CD14-positive monocyte (primary cell): ENCODE results near the gene ATP10D. TPM values are rescaled to one million over a fixed set of nuclear protein-coding genes. Genes with fewer than 3 reads are reported as not detected.

Experiments used
- DNase-seq, 3 donors: peaks; one replicate each; pipeline ENCODE4 v3.0.0-alpha.2; 2011 to 2022
- H2AFZ ChIP-seq: 2 replicates; pipeline ENCODE4 v1.6.0; 2012; ENCODE audit warnings: mild to moderate bottlenecking, low read depth, low read length, inconsistent platforms; ENCODE audit not compliant: insufficient read depth, poor library complexity, severe bottlenecking
- H3K27ac ChIP-seq, 2 donors: 1 replicate in 1 of 2; 2 replicates in 1 of 2; pipeline ENCODE4 v1.5.1; 2012 to 2013; ENCODE audit warnings: low read length in 2 of 2, control low read depth in 1 of 2, inconsistent platforms in 1 of 2, low read depth in 1 of 2, mild to moderate bottlenecking in 1 of 2
- H3K27me3 ChIP-seq, 2 donors: one replicate each; pipeline versions ENCODE4 v1.6.0 to v1.6.1; 2011 to 2013; ENCODE audit warnings: low read length in 2 of 2; ENCODE audit not compliant: control insufficient read depth in 2 of 2, insufficient read depth in 2 of 2
- H3K36me3 ChIP-seq, 2 donors: replicated peaks in 1 of 2; 1 replicate in 1 of 2; 2 replicates in 1 of 2; pipeline versions ENCODE4 v1.5.1 to v1.6.1; 2012 to 2013; ENCODE audit warnings: low read length in 2 of 2, control low read depth in 1 of 2, inconsistent platforms in 1 of 2, mild to moderate bottlenecking in 1 of 2; ENCODE audit not compliant: insufficient read depth in 2 of 2, control insufficient read depth in 1 of 2
- H3K4me1 ChIP-seq, 2 donors: 1 replicate in 1 of 2; 2 replicates in 1 of 2; pipeline versions ENCODE4 v1.5.1 to v1.6.1; 2012 to 2013; ENCODE audit warnings: low read length in 2 of 2, control low read depth in 1 of 2, inconsistent platforms in 1 of 2, mild to moderate bottlenecking in 1 of 2, moderate library complexity in 1 of 2; ENCODE audit not compliant: insufficient read depth in 2 of 2, control insufficient read depth in 1 of 2
- H3K4me2 ChIP-seq: replicated peaks from 2 replicates; pipeline ENCODE3; 2012; ENCODE audit warnings: low read length, moderate library complexity, mild to moderate bottlenecking; ENCODE audit not compliant: poor library complexity, severe bottlenecking; ENCODE audit errors: extremely low read depth
- H3K4me3 ChIP-seq, 3 experiments: fragments of 200-600 bp in 1 of 3; sonication (generic) in 1 of 3; replicated peaks in 1 of 3; 1 replicate in 2 of 3; 2 replicates in 1 of 3; pipeline ENCODE4 v1.5.1; 2011 to 2013; ENCODE audit warnings: low read length in 3 of 3, mild to moderate bottlenecking in 3 of 3, control low read depth in 2 of 3, low read depth in 2 of 3, inconsistent platforms in 1 of 3, moderate library complexity in 1 of 3
- H3K79me2 ChIP-seq: 2 replicates; pipeline ENCODE4 v1.6.0; 2012; ENCODE audit warnings: mild to moderate bottlenecking, control low read depth, inconsistent platforms, low read length, moderate library complexity; ENCODE audit not compliant: insufficient read depth
- H3K9ac ChIP-seq: 2 replicates; pipeline ENCODE4 v1.6.0; 2017; ENCODE audit warnings: low read length, mild to moderate bottlenecking; ENCODE audit not compliant: insufficient read depth, poor library complexity, severe bottlenecking
- H3K9me3 ChIP-seq, 2 donors: replicated peaks in 1 of 2; 1 replicate in 1 of 2; 2 replicates in 1 of 2; pipeline versions ENCODE4 v1.5.1 to v1.6.1; 2012 to 2013; ENCODE audit warnings: low read length in 2 of 2, control low read depth in 1 of 2; ENCODE audit not compliant: control insufficient read depth in 1 of 2, insufficient read depth in 1 of 2
- H4K20me1 ChIP-seq: 2 replicates; pipeline ENCODE4 v1.6.0; 2012; ENCODE audit warnings: mild to moderate bottlenecking, low read length, control low read depth, moderate library complexity; ENCODE audit not compliant: insufficient read depth
- H3K27ac Mint-ChIP-seq, 7 donors: one replicate each; pipeline ENCODE4 v1.8.0; 2020; ENCODE audit warnings: mild to moderate bottlenecking in 7 of 7, mixed read lengths in 7 of 7, moderate library complexity in 6 of 7, inconsistent platforms in 2 of 7
- H3K27me3 Mint-ChIP-seq, 3 donors: one replicate each; pipeline ENCODE4 v1.8.0; 2021 to 2022; ENCODE audit warnings: low read depth in 3 of 3, mild to moderate bottlenecking in 3 of 3, mixed read lengths in 3 of 3, moderate library complexity in 3 of 3, inconsistent platforms in 1 of 3
- H3K36me3 Mint-ChIP-seq, 2 donors: one replicate each; pipeline ENCODE4 v1.8.0; 2020; ENCODE audit warnings: mixed read lengths in 2 of 2, inconsistent platforms in 1 of 2, mild to moderate bottlenecking in 1 of 2
- H3K4me1 Mint-ChIP-seq: one replicate; pipeline ENCODE4 v1.8.0; 2020; ENCODE audit warnings: mild to moderate bottlenecking, mixed read lengths
- H3K4me3 Mint-ChIP-seq, 2 donors: one replicate each; pipeline ENCODE4 v1.8.0; 2020; ENCODE audit warnings: mild to moderate bottlenecking in 2 of 2, mixed read lengths in 2 of 2, moderate library complexity in 1 of 2
- H3K9me3 Mint-ChIP-seq, 7 donors: one replicate each; pipeline ENCODE4 v1.8.0; 2020 to 2022; ENCODE audit warnings: mixed read lengths in 7 of 7, mild to moderate bottlenecking in 6 of 7, moderate library complexity in 6 of 7, inconsistent platforms in 2 of 7
- WGBS: methylation state at CpG from one replicate; pipeline ENCODE4 v1.1.5; 2013; ENCODE audit warnings: missing lambda C conversion rate; ENCODE audit not compliant: insufficient coverage; 5-methylcytosine and 5-hydroxymethylcytosine counted together
- intact Hi-C, 2 donors: fragments of 100-400 bp; cut with micrococcal nuclease; formaldehyde crosslinking; loops; one replicate each; pipeline versions ENCODE4 v1.15.0 to v1.15.1; 2023
- polyA plus RNA-seq, 3 donors: library from polyadenylated mRNA; depleted of rRNA in 1 of 3; unstranded in 2 of 3; stranded (reverse) in 1 of 3; fragments of 300-500 nt in 2 of 3; fragments of >200 nt in 1 of 3; fragmentation: Illumina TruSeq in 2 of 3; gene quantifications; 1 replicate in 2 of 3; 2 replicates in 1 of 3; pipeline ENCODE4 v1.2.3, GENCODE V29; 2012 to 2021
- TF ChIP-seq, protein P1 (sequence below): fragments of 200-600 bp; IDR thresholded peaks from one replicate; pipeline ENCODE4 v1.8.0; 2022; ENCODE audit warnings: antibody characterized with exemption, mild to moderate bottlenecking

Gene ATP10D
- polyA plus RNA-seq, 3 donors = 8.4 to 16.9 (median 14.1) TPM

DNA sequence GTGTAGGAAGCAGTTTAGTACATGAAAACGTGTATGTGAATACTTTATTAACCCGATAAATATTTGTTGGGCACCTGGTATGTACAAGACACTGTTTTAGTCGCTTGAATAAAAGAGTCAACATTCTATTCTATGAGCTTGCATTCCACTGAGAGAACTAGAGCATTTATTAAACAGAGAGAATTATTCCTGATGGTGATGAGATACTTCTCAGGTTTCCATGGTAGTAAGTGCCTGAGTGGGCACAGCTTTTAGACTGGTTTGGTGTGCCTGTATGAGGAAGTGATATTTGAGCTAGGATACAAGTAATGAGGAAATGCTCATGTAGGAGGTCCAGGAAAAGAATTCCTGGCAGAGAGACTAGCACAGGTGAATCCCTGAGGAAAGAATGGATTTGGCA is 94.2 kb downstream of the ATP10D start:
- Histone ChIP-seq H3K4me3 (no peak overlapping the region), H4K20me1 (no peaks in the 10 kb centered on the region), H3K4me1 (no peaks in the 10 kb centered on the region), H3K36me3 (peaks cover 81 to 97% of the 10 kb centered on the region in 2 donors), H2AFZ (no peak overlapping the region), H3K9ac (no peak overlapping the region), H3K9me3 (no peaks in the 10 kb centered on the region), H3K79me2 (no peaks in the 10 kb centered on the region), H3K27ac (no peak overlapping the region), H3K4me2 (no peak overlapping the region), H3K27me3 (no peaks in the 10 kb centered on the region)
- 100% methylated on average over 1 of the region's 3 CpGs for WGBS
- Mint-ChIP-seq H3K27ac (no peak overlapping the region), H3K27me3 (no peaks in the 10 kb centered on the region), H3K4me3 (no peak overlapping the region), H3K9me3 (peaks cover 0 to 3% (median 0%) of the 10 kb centered on the region in 7 donors), H3K36me3 (peaks cover 79 to 93% of the 10 kb centered on the region in 2 donors), H3K4me1 (no peaks in the 10 kb centered on the region)
- TF ChIP-seq, protein P1, sequence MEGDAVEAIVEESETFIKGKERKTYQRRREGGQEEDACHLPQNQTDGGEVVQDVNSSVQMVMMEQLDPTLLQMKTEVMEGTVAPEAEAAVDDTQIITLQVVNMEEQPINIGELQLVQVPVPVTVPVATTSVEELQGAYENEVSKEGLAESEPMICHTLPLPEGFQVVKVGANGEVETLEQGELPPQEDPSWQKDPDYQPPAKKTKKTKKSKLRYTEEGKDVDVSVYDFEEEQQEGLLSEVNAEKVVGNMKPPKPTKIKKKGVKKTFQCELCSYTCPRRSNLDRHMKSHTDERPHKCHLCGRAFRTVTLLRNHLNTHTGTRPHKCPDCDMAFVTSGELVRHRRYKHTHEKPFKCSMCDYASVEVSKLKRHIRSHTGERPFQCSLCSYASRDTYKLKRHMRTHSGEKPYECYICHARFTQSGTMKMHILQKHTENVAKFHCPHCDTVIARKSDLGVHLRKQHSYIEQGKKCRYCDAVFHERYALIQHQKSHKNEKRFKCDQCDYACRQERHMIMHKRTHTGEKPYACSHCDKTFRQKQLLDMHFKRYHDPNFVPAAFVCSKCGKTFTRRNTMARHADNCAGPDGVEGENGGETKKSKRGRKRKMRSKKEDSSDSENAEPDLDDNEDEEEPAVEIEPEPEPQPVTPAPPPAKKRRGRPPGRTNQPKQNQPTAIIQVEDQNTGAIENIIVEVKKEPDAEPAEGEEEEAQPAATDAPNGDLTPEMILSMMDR = no peak
- DNase-seq = no peak
- intact Hi-C loops = no loop called here

DNA sequence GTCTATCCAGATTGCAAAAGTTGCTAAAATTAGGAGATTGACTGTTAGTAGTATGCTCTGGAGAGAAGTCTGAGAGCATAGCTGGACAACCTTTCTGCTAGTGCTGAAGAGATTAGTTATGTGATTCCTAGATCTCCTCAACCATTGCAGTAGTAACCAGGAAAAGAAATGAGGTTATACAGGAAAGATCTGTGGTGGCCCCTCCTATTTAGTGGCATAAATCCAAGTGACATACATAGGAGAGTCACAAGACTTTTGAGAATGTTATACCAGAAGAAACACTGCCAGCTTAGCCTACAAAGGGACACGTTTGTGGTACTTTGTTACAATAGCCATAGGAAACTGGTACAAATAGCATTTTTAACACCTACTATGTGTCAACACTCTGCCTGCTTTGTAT is 105.2 kb downstream of the ATP10D start:
- H3K27me3 Mint-ChIP-seq = no peaks in the 10 kb centered on the region
- H2AFZ ChIP-seq = no peak overlapping the region
- no peaks in the 10 kb centered on the region for H3K79me2 ChIP-seq
- H3K4me3 Mint-ChIP-seq = no peak overlapping the region
- H3K27ac ChIP-seq = no peak overlapping the region
- peaks cover 0 to 5% (median 0%) of the 10 kb centered on the region in 7 donors for H3K9me3 Mint-ChIP-seq
- H3K36me3 ChIP-seq = peaks cover 70 to 97% of the 10 kb centered on the region in 2 donors
- no peaks in the 10 kb centered on the region for H4K20me1 ChIP-seq
- H3K4me1 ChIP-seq = no peaks in the 10 kb centered on the region
- H3K27ac Mint-ChIP-seq = no peak overlapping the region
- no peak overlapping the region for H3K4me2 ChIP-seq
- no peaks in the 10 kb centered on the region for H3K4me1 Mint-ChIP-seq
- H3K9ac ChIP-seq = no peak overlapping the region
- no peak for DNase-seq
- TF ChIP-seq, protein P1 = no peak
- intact Hi-C loops = no loop called here
- no peaks in the 10 kb centered on the region for H3K27me3 ChIP-seq
- H3K9me3 ChIP-seq = peaks cover 0 to 5% of the 10 kb centered on the region in 2 donors
- peaks cover 70 to 78% of the 10 kb centered on the region in 2 donors for H3K36me3 Mint-ChIP-seq
- WGBS = no CpG with 5 or more reads among the region's 1 CpG
- H3K4me3 ChIP-seq = no peak overlapping the region
